Measurements from ENCODE around the gene COL1A2. TPM values are rescaled to one million over a fixed set of nuclear protein-coding genes. Genes with fewer than 3 reads are reported as not detected.

The COL1A2 gene
- total RNA-seq, 6 donors from 2014 or later, result 40.0 to 607 (median 204) TPM

DNA sequence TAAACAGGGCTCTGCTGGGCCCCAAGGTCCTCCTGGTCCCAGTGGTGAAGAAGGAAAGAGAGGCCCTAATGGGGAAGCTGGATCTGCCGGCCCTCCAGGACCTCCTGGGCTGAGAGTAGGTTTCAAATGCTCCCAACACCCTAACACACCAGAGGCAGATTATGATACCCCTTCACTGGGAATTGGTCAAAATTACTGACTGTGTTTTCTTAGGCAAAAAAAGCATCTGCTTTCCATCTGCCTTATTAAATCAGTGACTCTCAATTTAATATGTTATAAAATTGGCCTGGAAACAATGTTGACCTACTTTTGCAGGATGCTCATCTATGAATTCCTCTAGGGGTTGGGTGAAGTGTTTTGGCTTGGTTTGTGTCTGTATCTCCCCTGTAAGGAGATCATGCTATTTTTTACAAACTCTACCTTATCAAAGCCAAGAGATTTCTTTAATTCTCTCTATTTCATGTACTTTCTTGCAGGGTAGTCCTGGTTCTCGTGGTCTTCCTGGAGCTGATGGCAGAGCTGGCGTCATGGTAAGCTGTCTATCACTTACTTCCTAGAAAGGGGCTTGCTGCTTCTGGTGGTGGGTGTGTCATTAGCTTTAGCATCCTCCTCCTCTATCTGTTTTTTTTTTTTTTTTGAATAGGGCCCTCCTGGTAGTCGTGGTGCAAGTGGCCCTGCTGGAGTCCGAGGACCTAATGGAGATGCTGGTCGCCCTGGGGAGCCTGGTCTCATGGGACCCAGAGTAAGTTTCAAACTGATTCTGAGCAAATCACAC lies 15.9 kb downstream of the COL1A2 start:
- Histone ChIP-seq H3K27ac (no peak overlapping the region), H3K27me3 (no peaks in the 10 kb centered on the region), H3K4me1 (no peaks in the 10 kb centered on the region), H3K4me3 (no peak overlapping the region), H3K36me3 (peaks cover 0 to 24% (median 1%) of the 10 kb centered on the region in 4 donors), H3K9me3 (no peaks in the 10 kb centered on the region)
- ATAC-seq (ENCODE audit: low FRiP score in 2 of 2), result peak in 1 of 2 donors; percentile 33
- no peak for DNase-seq
- TF ChIP-seq POLR2AphosphoS5 (IDR thresholded peaks at IDR 0.05), result no peak
- no peak for TF ChIP-seq POLR2A (IDR thresholded peaks at IDR 0.05)
- TF ChIP-seq, protein P1, sequence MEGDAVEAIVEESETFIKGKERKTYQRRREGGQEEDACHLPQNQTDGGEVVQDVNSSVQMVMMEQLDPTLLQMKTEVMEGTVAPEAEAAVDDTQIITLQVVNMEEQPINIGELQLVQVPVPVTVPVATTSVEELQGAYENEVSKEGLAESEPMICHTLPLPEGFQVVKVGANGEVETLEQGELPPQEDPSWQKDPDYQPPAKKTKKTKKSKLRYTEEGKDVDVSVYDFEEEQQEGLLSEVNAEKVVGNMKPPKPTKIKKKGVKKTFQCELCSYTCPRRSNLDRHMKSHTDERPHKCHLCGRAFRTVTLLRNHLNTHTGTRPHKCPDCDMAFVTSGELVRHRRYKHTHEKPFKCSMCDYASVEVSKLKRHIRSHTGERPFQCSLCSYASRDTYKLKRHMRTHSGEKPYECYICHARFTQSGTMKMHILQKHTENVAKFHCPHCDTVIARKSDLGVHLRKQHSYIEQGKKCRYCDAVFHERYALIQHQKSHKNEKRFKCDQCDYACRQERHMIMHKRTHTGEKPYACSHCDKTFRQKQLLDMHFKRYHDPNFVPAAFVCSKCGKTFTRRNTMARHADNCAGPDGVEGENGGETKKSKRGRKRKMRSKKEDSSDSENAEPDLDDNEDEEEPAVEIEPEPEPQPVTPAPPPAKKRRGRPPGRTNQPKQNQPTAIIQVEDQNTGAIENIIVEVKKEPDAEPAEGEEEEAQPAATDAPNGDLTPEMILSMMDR (IDR thresholded peaks at IDR 0.05), result no peak
- no peak for TF ChIP-seq EP300 (IDR thresholded peaks at IDR 0.05)
- 75 to 77% methylated on average over 6 of the region's 6 CpGs for WGBS, 2 donors

GRCh38 chr7:94411188-94411466 lies 16.4 kb downstream of the COL1A2 start:
- peaks cover 0 to 18% (median 1%) of the 10 kb centered on the region in 4 donors for H3K36me3 ChIP-seq
- H3K4me3 ChIP-seq, result no peak overlapping the region
- ATAC-seq (ENCODE audit: low FRiP score in 2 of 2) (no peak), DNase-seq (no peak)
- no peaks in the 10 kb centered on the region for H3K27me3 ChIP-seq
- no peaks in the 10 kb centered on the region for H3K4me1 ChIP-seq
- no peak for TF ChIP-seq POLR2A (IDR thresholded peaks at IDR 0.05)
- no peak for TF ChIP-seq EP300 (IDR thresholded peaks at IDR 0.05)
- TF ChIP-seq POLR2AphosphoS5 (IDR thresholded peaks at IDR 0.05), result no peak
- TF ChIP-seq, protein P1 (IDR thresholded peaks at IDR 0.05), result no peak
- H3K27ac ChIP-seq, result no peak overlapping the region
- no peaks in the 10 kb centered on the region for H3K9me3 ChIP-seq

- no peaks in the 10 kb centered on the region for H3K27me3 ChIP-seq
- DNase-seq, result no peak
- H3K4me3 ChIP-seq, result no peak overlapping the region
- H3K36me3 ChIP-seq, result peaks cover 0 to 23% (median 1%) of the 10 kb centered on the region in 4 donors
- ATAC-seq (ENCODE audit: low FRiP score in 2 of 2), result peak in 1 of 2 donors; percentile 25
- 58 to 61% methylated on average over 3 of the region's 3 CpGs for WGBS, 2 donors
- H3K9me3 ChIP-seq, result no peaks in the 10 kb centered on the region
- H3K4me1 ChIP-seq, result no peaks in the 10 kb centered on the region
- no peak overlapping the region for H3K27ac ChIP-seq
- TF ChIP-seq EP300 (IDR thresholded peaks at IDR 0.05), result no peak
- TF ChIP-seq POLR2A (IDR thresholded peaks at IDR 0.05), result no peak
- TF ChIP-seq POLR2AphosphoS5 (IDR thresholded peaks at IDR 0.05), result no peak
- TF ChIP-seq, protein P1 (IDR thresholded peaks at IDR 0.05), result no peak
These were observed 18.1 kb downstream of the COL1A2 start for GRCh38 chr7:94412762-94413322.

DNA sequence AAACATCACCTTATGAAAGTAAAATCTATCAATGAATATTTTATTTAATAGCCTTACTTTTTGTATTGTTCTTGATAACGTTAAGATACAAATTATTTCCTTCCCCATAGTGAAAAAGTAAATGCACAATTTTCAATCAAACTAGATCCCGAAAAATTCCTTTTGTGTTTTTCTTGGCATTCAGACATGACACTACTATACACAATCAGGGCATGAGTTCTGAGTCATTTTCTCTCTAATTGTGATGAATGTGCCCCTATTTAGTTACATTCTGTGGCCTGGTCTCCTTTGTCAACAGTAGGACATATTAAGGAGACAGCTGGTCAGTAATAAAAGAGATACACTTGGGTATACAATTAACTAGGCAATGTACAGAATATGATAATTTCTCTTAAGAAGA lies 19.8 kb downstream of the COL1A2 start:
- Histone ChIP-seq H3K36me3 (peaks cover 0 to 22% (median 1%) of the 10 kb centered on the region in 4 donors), H3K4me3 (no peak overlapping the region), H3K4me1 (no peaks in the 10 kb centered on the region), H3K9me3 (no peaks in the 10 kb centered on the region), H3K27ac (no peak overlapping the region), H3K27me3 (no peaks in the 10 kb centered on the region)
- no peak for TF ChIP-seq EP300 (IDR thresholded peaks at IDR 0.05)
- TF ChIP-seq POLR2AphosphoS5 (IDR thresholded peaks at IDR 0.05), result no peak
- no peak for TF ChIP-seq POLR2A (IDR thresholded peaks at IDR 0.05)
- TF ChIP-seq, protein P1 (IDR thresholded peaks at IDR 0.05), result no peak
- no peak for ATAC-seq (ENCODE audit: low FRiP score in 2 of 2)
- DNase-seq, result no peak
- WGBS, 2 donors, result 62 to 73% methylated on average over 2 of the region's 2 CpGs

- ATAC-seq (ENCODE audit: low FRiP score in 2 of 2) (no peak), DNase-seq (no peak)
- H3K9me3 ChIP-seq, result no peaks in the 10 kb centered on the region
- peaks cover 0 to 18% (median 1%) of the 10 kb centered on the region in 4 donors for H3K36me3 ChIP-seq
- H3K27ac ChIP-seq, result no peak overlapping the region
- H3K4me3 ChIP-seq, result no peak overlapping the region
- TF ChIP-seq POLR2A (IDR thresholded peaks at IDR 0.05), result no peak
- no peak for TF ChIP-seq EP300 (IDR thresholded peaks at IDR 0.05)
- TF ChIP-seq, protein P1 (IDR thresholded peaks at IDR 0.05), result no peak
- no peak for TF ChIP-seq POLR2AphosphoS5 (IDR thresholded peaks at IDR 0.05)
- H3K27me3 ChIP-seq, result no peaks in the 10 kb centered on the region
- no peaks in the 10 kb centered on the region for H3K4me1 ChIP-seq
These were observed 20.3 kb downstream of the COL1A2 start for GRCh38 chr7:94414980-94415379.
